Measurements from ENCODE around the gene INPP5A. TPM values are rescaled to one million over a fixed set of nuclear protein-coding genes. Genes with fewer than 3 reads are reported as not detected.
"Not testable (repeated sequence)": the region's sequence is repeated elsewhere in the genome, so short reads cannot be mapped to it uniquely, and the experiment has no call there.

INPP5A gene
- total RNA-seq, 1 experiment from 2014 or later, result 16.6 TPM

DNA sequence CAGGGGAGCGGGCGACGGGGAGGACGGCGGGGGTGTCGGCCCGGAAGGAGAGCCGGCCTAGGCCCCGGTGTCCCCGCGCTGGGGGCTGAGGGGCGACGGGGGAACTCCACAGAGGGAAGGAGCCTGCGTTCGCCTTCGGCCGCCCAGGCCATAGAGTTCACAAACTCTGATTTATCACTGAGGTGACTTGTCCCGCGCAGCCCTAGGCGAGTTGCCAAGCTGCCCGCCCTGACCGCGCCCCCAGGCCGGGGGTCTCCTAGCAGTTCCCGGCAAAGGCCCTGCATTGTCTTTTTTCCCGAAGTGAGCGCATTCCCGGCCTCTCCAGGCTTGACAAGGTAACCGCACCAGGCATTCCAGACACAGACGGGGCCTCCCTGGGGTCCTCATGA is 251.2 kb downstream of the INPP5A start:
- H3K27me3 Mint-ChIP-seq (ENCODE audit: unreplicated experiment), result peaks cover 12% of the 10 kb centered on the region
- no peaks in the 10 kb centered on the region for H3K36me3 Mint-ChIP-seq (ENCODE audit: insufficient read depth, unreplicated experiment)
- H3K27ac Mint-ChIP-seq (ENCODE audit: unreplicated experiment), result no peak overlapping the region
- TF ChIP-seq, protein P1, sequence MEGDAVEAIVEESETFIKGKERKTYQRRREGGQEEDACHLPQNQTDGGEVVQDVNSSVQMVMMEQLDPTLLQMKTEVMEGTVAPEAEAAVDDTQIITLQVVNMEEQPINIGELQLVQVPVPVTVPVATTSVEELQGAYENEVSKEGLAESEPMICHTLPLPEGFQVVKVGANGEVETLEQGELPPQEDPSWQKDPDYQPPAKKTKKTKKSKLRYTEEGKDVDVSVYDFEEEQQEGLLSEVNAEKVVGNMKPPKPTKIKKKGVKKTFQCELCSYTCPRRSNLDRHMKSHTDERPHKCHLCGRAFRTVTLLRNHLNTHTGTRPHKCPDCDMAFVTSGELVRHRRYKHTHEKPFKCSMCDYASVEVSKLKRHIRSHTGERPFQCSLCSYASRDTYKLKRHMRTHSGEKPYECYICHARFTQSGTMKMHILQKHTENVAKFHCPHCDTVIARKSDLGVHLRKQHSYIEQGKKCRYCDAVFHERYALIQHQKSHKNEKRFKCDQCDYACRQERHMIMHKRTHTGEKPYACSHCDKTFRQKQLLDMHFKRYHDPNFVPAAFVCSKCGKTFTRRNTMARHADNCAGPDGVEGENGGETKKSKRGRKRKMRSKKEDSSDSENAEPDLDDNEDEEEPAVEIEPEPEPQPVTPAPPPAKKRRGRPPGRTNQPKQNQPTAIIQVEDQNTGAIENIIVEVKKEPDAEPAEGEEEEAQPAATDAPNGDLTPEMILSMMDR (IDR thresholded peaks at IDR 0.05; ENCODE audit: unreplicated experiment), result no peak
- BruUV-seq (replicated peaks), result no TSS peak
- no peaks in the 10 kb centered on the region for H3K4me1 Mint-ChIP-seq (ENCODE audit: low read depth, unreplicated experiment)
- intact Hi-C loops (cut with micrococcal nuclease; ENCODE audit: unreplicated experiment), result no loop called here
- no peak overlapping the region for H3K4me3 Mint-ChIP-seq (ENCODE audit: low read depth, unreplicated experiment)
- no peak for DNase-seq
- CTCF ChIA-PET, result no interaction called here
- H3K9me3 Mint-ChIP-seq (ENCODE audit: low read depth, unreplicated experiment), result no peaks in the 10 kb centered on the region

DNA sequence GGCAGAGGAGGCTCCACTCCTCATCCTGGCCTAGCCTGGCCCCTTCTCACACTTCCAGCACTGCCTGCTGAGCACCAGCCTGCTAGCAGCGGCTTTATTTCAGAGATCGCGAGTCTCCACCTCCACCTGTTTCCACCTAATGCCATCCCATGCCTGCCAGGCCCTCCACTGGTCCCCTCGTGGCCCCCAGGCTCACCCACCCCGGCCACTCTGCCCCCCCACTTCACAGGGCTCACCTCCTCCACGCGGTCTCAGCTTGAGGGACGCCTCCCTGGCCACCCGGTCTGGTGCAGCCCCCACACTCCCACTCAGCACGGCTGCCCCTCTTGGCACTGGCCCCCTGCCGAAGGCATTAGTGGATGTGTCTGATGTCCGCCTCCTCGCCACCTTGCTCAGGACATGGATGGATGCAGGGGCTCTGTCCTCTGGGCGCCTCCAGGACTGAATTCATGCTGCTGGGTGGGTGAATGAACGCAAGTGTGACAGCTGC is 252.1 kb downstream of the INPP5A start:
- CTCF ChIA-PET, result no interaction called here
- Mint-ChIP-seq H3K27ac (ENCODE audit: unreplicated experiment) (no peak overlapping the region), H3K4me3 (ENCODE audit: low read depth, unreplicated experiment) (no peak overlapping the region), H3K36me3 (ENCODE audit: insufficient read depth, unreplicated experiment) (no peaks in the 10 kb centered on the region), H3K9me3 (ENCODE audit: low read depth, unreplicated experiment) (no peaks in the 10 kb centered on the region), H3K27me3 (ENCODE audit: unreplicated experiment) (peaks cover 12% of the 10 kb centered on the region), H3K4me1 (ENCODE audit: low read depth, unreplicated experiment) (no peaks in the 10 kb centered on the region)
- intact Hi-C loops (cut with micrococcal nuclease; ENCODE audit: unreplicated experiment), result no loop called here
- BruUV-seq (replicated peaks), result no TSS peak
- TF ChIP-seq, protein P1 (IDR thresholded peaks at IDR 0.05; ENCODE audit: unreplicated experiment), result no peak
- DNase-seq, result no peak

DNA sequence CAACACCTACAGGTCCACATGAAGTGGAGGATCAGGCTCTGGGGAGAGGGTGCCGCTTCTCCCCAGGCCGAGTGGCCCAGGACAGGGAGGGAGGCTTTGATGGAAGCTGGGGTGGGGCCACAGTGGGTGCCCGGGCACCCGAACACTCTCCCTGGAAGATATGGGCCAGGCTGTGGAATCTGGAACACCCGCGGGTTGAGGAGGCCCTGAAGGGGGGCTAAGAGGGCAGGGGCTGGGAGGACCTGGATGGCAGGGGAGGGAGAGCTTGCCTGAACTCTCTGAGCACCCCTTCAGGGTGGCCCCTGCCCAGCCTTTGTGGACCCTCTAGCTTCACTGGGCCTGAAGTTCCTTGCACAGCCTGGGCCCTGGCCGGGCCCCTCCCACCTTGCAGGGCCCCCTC is 252.9 kb downstream of the INPP5A start:
- H3K27me3 Mint-ChIP-seq (ENCODE audit: unreplicated experiment), result peaks cover 12% of the 10 kb centered on the region

DNA sequence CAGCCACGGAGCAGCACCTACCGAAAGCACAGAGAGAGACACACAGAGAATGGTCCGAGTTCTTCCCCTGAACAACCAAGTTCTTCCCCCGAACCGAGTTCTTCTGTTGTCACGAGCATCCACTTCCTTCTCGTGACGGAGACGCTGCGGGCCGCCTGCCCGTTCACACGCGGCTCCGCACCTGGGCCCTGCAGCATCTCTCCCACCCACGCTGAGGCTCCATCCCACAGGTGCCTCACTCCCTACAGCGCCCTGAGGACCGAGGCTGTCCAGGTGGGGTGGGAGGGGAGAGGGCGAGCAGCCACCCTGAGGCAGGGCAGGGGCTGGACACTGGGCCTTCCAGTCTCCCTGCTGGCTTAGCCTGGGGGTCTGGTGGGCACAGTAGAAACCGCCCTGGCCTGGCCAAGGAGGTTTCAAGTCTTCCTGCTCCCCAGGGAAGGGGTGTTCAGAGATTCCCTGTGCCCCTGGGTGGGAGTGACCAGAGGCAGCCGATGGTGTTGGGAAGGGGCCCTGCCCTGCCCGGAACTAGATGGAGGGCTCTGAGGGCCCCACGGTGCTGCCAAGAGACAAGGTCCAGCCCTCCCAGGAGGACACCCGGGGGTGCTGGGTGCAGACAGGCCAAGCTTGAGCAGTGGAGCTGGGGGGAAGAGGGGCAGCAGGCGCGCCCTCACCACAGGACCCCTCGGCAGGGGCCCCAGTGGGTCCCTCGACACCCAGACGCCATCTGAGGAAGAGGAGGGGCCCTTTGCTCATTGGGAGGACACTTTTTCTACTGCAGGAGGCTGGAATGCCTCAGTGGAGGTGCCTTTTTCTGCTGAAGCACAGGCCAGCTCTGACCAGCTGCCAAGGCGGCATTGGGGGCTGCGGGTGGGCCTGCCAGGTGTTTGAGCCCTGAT is 253.6 kb downstream of the INPP5A start:
- BruUV-seq (replicated peaks), result no TSS peak
- Mint-ChIP-seq H3K27me3 (ENCODE audit: unreplicated experiment) (peaks cover 12% of the 10 kb centered on the region), H3K4me1 (ENCODE audit: low read depth, unreplicated experiment) (no peaks in the 10 kb centered on the region), H3K9me3 (ENCODE audit: low read depth, unreplicated experiment) (no peaks in the 10 kb centered on the region), H3K36me3 (ENCODE audit: insufficient read depth, unreplicated experiment) (no peaks in the 10 kb centered on the region), H3K4me3 (ENCODE audit: low read depth, unreplicated experiment) (no peak overlapping the region), H3K27ac (ENCODE audit: unreplicated experiment) (no peak overlapping the region)
- DNase-seq, result no peak
- intact Hi-C loops (cut with micrococcal nuclease; ENCODE audit: unreplicated experiment), result no loop called here
- CTCF ChIA-PET, result no interaction called here
- TF ChIP-seq, protein P1 (IDR thresholded peaks at IDR 0.05; ENCODE audit: unreplicated experiment), result no peak

More for the DNA sequence above, 252.9 kb downstream of the INPP5A start:
- no TSS peak for BruUV-seq (replicated peaks)
- intact Hi-C loops (cut with micrococcal nuclease; ENCODE audit: unreplicated experiment), result no loop called here
- H3K36me3 Mint-ChIP-seq (ENCODE audit: insufficient read depth, unreplicated experiment), result no peaks in the 10 kb centered on the region
- H3K4me1 Mint-ChIP-seq (ENCODE audit: low read depth, unreplicated experiment), result no peaks in the 10 kb centered on the region
- no peaks in the 10 kb centered on the region for H3K9me3 Mint-ChIP-seq (ENCODE audit: low read depth, unreplicated experiment)
- H3K27ac Mint-ChIP-seq (ENCODE audit: unreplicated experiment), result no peak overlapping the region
- CTCF ChIA-PET, result no interaction called here
- no peak overlapping the region for H3K4me3 Mint-ChIP-seq (ENCODE audit: low read depth, unreplicated experiment)
- no peak for DNase-seq
- TF ChIP-seq, protein P1 (IDR thresholded peaks at IDR 0.05; ENCODE audit: unreplicated experiment), result no peak

DNA sequence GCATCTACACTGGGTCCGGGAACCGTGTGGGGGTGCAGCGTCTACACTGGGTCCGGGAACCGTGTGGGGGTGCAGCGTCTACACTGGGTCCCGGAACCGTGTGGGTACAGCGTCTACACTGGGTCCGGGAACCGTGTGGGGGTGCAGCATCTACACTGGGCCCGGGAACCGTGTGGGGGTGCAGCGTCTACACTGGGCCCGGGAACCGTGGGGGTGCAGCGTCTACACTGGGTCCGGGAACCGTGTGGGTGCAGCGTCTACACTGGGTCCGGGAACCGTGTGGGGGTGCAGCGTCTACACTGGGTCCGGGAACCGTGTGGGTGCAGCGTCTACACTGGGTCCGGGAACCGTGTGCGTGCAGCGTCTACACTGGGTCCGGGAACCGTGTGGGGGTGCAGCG is 254.5 kb downstream of the INPP5A start:
- not testable (repeated sequence) for BruUV-seq (replicated peaks); H3K4me3 Mint-ChIP-seq (ENCODE audit: low read depth, unreplicated experiment)

More for the DNA sequence above, 254.5 kb downstream of the INPP5A start:
- peaks cover 12% of the 10 kb centered on the region for H3K27me3 Mint-ChIP-seq (ENCODE audit: unreplicated experiment)
- H3K27ac Mint-ChIP-seq (ENCODE audit: unreplicated experiment); CTCF ChIA-PET; H3K36me3 Mint-ChIP-seq (ENCODE audit: insufficient read depth, unreplicated experiment); intact Hi-C loops (cut with micrococcal nuclease; ENCODE audit: unreplicated experiment); H3K9me3 Mint-ChIP-seq (ENCODE audit: low read depth, unreplicated experiment); DNase-seq; H3K4me1 Mint-ChIP-seq (ENCODE audit: low read depth, unreplicated experiment): not testable (repeated sequence)

Measured in Calu3 (cell line).